ENCODE results near the gene ZMAT3.

The ZMAT3 gene

GRCh38 chr3:178989821-178990220, 81.8 kb downstream of the ZMAT3 start:
- H3K36me3 ChIP-seq (ENCODE audit: control insufficient read depth, insufficient read depth, low read length) = no peaks in the 10 kb centered on the region
- H3K4me3 ChIP-seq (ENCODE audit: low read depth, low read length) = no peak overlapping the region
- H3K27ac ChIP-seq (ENCODE audit: low read depth, low read length) = no peak overlapping the region
- no peaks in the 10 kb centered on the region for H3K27me3 ChIP-seq (ENCODE audit: control insufficient read depth, insufficient read depth, low read length)
- H3K4me1 ChIP-seq (ENCODE audit: control insufficient read depth, insufficient read depth, low read length) = no peaks in the 10 kb centered on the region
- H3K9ac ChIP-seq (ENCODE audit: low read depth, low read length) = no peak overlapping the region
- peaks cover 43% of the 10 kb centered on the region for H3K9me3 ChIP-seq (ENCODE audit: control insufficient read depth, insufficient read depth, low read length)

GRCh38 chr3:178987745-178988144, 83.9 kb downstream of the ZMAT3 start:
- Histone ChIP-seq H3K9me3 (ENCODE audit: control insufficient read depth, insufficient read depth, low read length) (peaks cover 43% of the 10 kb centered on the region), H3K27me3 (ENCODE audit: control insufficient read depth, insufficient read depth, low read length) (no peaks in the 10 kb centered on the region), H3K36me3 (ENCODE audit: control insufficient read depth, insufficient read depth, low read length) (no peaks in the 10 kb centered on the region), H3K4me1 (ENCODE audit: control insufficient read depth, insufficient read depth, low read length) (no peaks in the 10 kb centered on the region), H3K9ac (ENCODE audit: low read depth, low read length) (no peak overlapping the region), H3K4me3 (ENCODE audit: low read depth, low read length) (no peak overlapping the region), H3K27ac (ENCODE audit: low read depth, low read length) (no peak overlapping the region)

- Histone ChIP-seq H3K4me3 (ENCODE audit: low read depth, low read length) (no peak overlapping the region), H3K9me3 (ENCODE audit: control insufficient read depth, insufficient read depth, low read length) (peaks cover 43% of the 10 kb centered on the region), H3K36me3 (ENCODE audit: control insufficient read depth, insufficient read depth, low read length) (no peaks in the 10 kb centered on the region), H3K9ac (ENCODE audit: low read depth, low read length) (no peak overlapping the region), H3K27me3 (ENCODE audit: control insufficient read depth, insufficient read depth, low read length) (no peaks in the 10 kb centered on the region), H3K27ac (ENCODE audit: low read depth, low read length) (no peak overlapping the region), H3K4me1 (ENCODE audit: control insufficient read depth, insufficient read depth, low read length) (no peaks in the 10 kb centered on the region)
Observed at GRCh38 chr3:178986456-178986855, 85.2 kb downstream of the ZMAT3 start.

- no peaks in the 10 kb centered on the region for H3K36me3 ChIP-seq (ENCODE audit: control insufficient read depth, insufficient read depth, low read length)
- peaks cover 3% of the 10 kb centered on the region; the same call in 1 of the 2 replicates for H3K9me3 ChIP-seq (ENCODE audit: control insufficient read depth, insufficient read depth, low read length)
- H3K4me1 ChIP-seq (ENCODE audit: control insufficient read depth, insufficient read depth, low read length) = no peaks in the 10 kb centered on the region
- H3K9ac ChIP-seq (ENCODE audit: low read depth, low read length) = no peak overlapping the region
- H3K4me3 ChIP-seq (ENCODE audit: low read depth, low read length) = no peak overlapping the region
- no peak overlapping the region for H3K27ac ChIP-seq (ENCODE audit: low read depth, low read length)
- no peaks in the 10 kb centered on the region for H3K27me3 ChIP-seq (ENCODE audit: control insufficient read depth, insufficient read depth, low read length)
Observed at GRCh38 chr3:178982137-178982536, 89.5 kb downstream of the ZMAT3 start.

GRCh38 chr3:178975320-178975719, 96.3 kb downstream of the ZMAT3 start:
- H3K27me3 ChIP-seq (ENCODE audit: control insufficient read depth, insufficient read depth, low read length) = no peaks in the 10 kb centered on the region
- H3K27ac ChIP-seq (ENCODE audit: low read depth, low read length) = no peak overlapping the region
- H3K4me1 ChIP-seq (ENCODE audit: control insufficient read depth, insufficient read depth, low read length) = no peaks in the 10 kb centered on the region
- no peak overlapping the region for H3K4me3 ChIP-seq (ENCODE audit: low read depth, low read length)
- no peaks in the 10 kb centered on the region for H3K36me3 ChIP-seq (ENCODE audit: control insufficient read depth, insufficient read depth, low read length)
- H3K9ac ChIP-seq (ENCODE audit: low read depth, low read length) = no peak overlapping the region
- 0 out of 2 replicates have a peak, but pooled peaks cover 3% of the 10 kb centered on the region for H3K9me3 ChIP-seq (ENCODE audit: control insufficient read depth, insufficient read depth, low read length)

- no peak overlapping the region for H3K27ac ChIP-seq (ENCODE audit: low read depth, low read length)
- H3K36me3 ChIP-seq (ENCODE audit: control insufficient read depth, insufficient read depth, low read length) = no peaks in the 10 kb centered on the region
- H3K4me3 ChIP-seq (ENCODE audit: low read depth, low read length) = no peak overlapping the region
- no peak overlapping the region for H3K9ac ChIP-seq (ENCODE audit: low read depth, low read length)
- no peaks in the 10 kb centered on the region for H3K27me3 ChIP-seq (ENCODE audit: control insufficient read depth, insufficient read depth, low read length)
- H3K9me3 ChIP-seq (ENCODE audit: control insufficient read depth, insufficient read depth, low read length) = 0 out of 2 replicates have a peak, but pooled peaks cover 3% of the 10 kb centered on the region
- H3K4me1 ChIP-seq (ENCODE audit: control insufficient read depth, insufficient read depth, low read length) = peaks cover 7% of the 10 kb centered on the region
Observed at GRCh38 chr3:178971614-178972013, 100.0 kb downstream of the ZMAT3 start.

GRCh38 chr3:178969004-178969700, 102.5 kb downstream of the ZMAT3 start:
- no peak overlapping the region for H3K9ac ChIP-seq (ENCODE audit: low read depth, low read length)
- H3K27me3 ChIP-seq (ENCODE audit: control insufficient read depth, insufficient read depth, low read length) = no peaks in the 10 kb centered on the region
- H3K4me3 ChIP-seq (ENCODE audit: low read depth, low read length) = no peak overlapping the region
- H3K36me3 ChIP-seq (ENCODE audit: control insufficient read depth, insufficient read depth, low read length) = no peaks in the 10 kb centered on the region
- H3K4me1 ChIP-seq (ENCODE audit: control insufficient read depth, insufficient read depth, low read length) = peaks cover 10% of the 10 kb centered on the region
- no peak overlapping the region for H3K27ac ChIP-seq (ENCODE audit: low read depth, low read length)
- H3K9me3 ChIP-seq (ENCODE audit: control insufficient read depth, insufficient read depth, low read length) = 0 out of 2 replicates have a peak, but pooled peaks cover 3% of the 10 kb centered on the region
